Measurements from ENCODE around the gene BMPR1B.

Gene BMPR1B

GRCh38 chr4:95129031-95129430 is 371.3 kb downstream of the BMPR1B start:
- H3K9me3 ChIP-seq (ENCODE audit: control insufficient read depth, insufficient read depth, low read depth, low read length): no peaks in the 10 kb centered on the region
- CTCF ChIA-PET: no interaction called here
- H3K4me3 ChIP-seq (ENCODE audit: low read depth, low read length): no peak overlapping the region
- no peak for TF ChIP-seq ZNF449 (tag by site-specific recombination; IDR thresholded peaks at IDR 0.05)
- TF ChIP-seq REST (tag by site-specific recombination; IDR thresholded peaks at IDR 0.05): no peak
- TF ChIP-seq ZNF174 (tag by site-specific recombination; IDR thresholded peaks at IDR 0.05): no peak
- no peak for TF ChIP-seq ZNF510 (tag by site-specific recombination; IDR thresholded peaks at IDR 0.05; ENCODE audit: insufficient replicate concordance)
- TF ChIP-seq ZNF148 (tag by site-specific recombination; IDR thresholded peaks at IDR 0.05; ENCODE audit: borderline replicate concordance): no peak
- no peak for TF ChIP-seq ZSCAN30 (tag by site-specific recombination; IDR thresholded peaks at IDR 0.05)
- TF ChIP-seq ZBTB26 (tag by site-specific recombination; optimal IDR thresholded peaks at IDR 0.05): no peak
- no peak for TF ChIP-seq PRDM10 (tag by site-specific recombination; IDR thresholded peaks at IDR 0.05)
- TF ChIP-seq ZBTB1 (tag by site-specific recombination; IDR thresholded peaks at IDR 0.05): no peak
- no peak for TF ChIP-seq ZBTB8A (tag by site-specific recombination; IDR thresholded peaks at IDR 0.05)
- no peak for TF ChIP-seq ZNF677 (tag by site-specific recombination; IDR thresholded peaks at IDR 0.05)
- TF ChIP-seq ZSCAN23 (tag by site-specific recombination; IDR thresholded peaks at IDR 0.05): no peak
- no peaks in the 10 kb centered on the region; a peak in 1 of 3 replicates for H3K36me3 ChIP-seq (ENCODE audit: control insufficient read depth in 2 of 2, insufficient read depth in 1 of 2, low read length in 2 of 2)
- POLR2A ChIA-PET: no interaction called here
- no peak overlapping the region for H3K27ac ChIP-seq (ENCODE audit: extremely low read depth, low read depth, low read length)
- H3K4me1 ChIP-seq (ENCODE audit: control insufficient read depth, insufficient read depth, low read length): peaks cover 2% of the 10 kb centered on the region; the same call in 1 of the 2 replicates

All from HEK293 (cell line).